Nephron (organoid): Measurements from ENCODE around the gene MRTFB.

Experiments used
- H3K27ac Mint-ChIP-seq, 3 experiments: 2 replicates each; pipeline ENCODE4 v1.8.0; 2020; ENCODE audit warnings: mixed read lengths in 3 of 3, mild to moderate bottlenecking in 2 of 3, moderate library complexity in 1 of 3
- H3K27me3 Mint-ChIP-seq: 2 replicates; pipeline ENCODE4 v1.8.0; 2021; ENCODE audit warnings: low read depth, mild to moderate bottlenecking, moderate library complexity, mixed read lengths
- H3K36me3 Mint-ChIP-seq: 2 replicates; pipeline ENCODE4 v1.8.0; 2020; ENCODE audit warnings: low read depth, mixed read lengths
- H3K4me1 Mint-ChIP-seq: 2 replicates; pipeline ENCODE4 v1.8.0; 2020; ENCODE audit warnings: mixed read lengths
- H3K4me3 Mint-ChIP-seq, 3 experiments: 2 replicates each; pipeline ENCODE4 v1.8.0; 2020; ENCODE audit warnings: mild to moderate bottlenecking in 3 of 3, mixed read lengths in 3 of 3, moderate library complexity in 2 of 3
- H3K9me3 Mint-ChIP-seq: 2 replicates; pipeline ENCODE4 v1.8.0; 2020; ENCODE audit warnings: mixed read lengths
- TF ChIP-seq, protein P1 (sequence below), 3 experiments: fragments of 200-600 bp; sonication (generic); IDR thresholded peaks; one replicate each; pipeline ENCODE4 v1.5.0; 2021; ENCODE audit warnings: antibody characterized with exemption in 3 of 3; ENCODE audit not compliant: unreplicated experiment in 3 of 3

MRTFB gene

DNA sequence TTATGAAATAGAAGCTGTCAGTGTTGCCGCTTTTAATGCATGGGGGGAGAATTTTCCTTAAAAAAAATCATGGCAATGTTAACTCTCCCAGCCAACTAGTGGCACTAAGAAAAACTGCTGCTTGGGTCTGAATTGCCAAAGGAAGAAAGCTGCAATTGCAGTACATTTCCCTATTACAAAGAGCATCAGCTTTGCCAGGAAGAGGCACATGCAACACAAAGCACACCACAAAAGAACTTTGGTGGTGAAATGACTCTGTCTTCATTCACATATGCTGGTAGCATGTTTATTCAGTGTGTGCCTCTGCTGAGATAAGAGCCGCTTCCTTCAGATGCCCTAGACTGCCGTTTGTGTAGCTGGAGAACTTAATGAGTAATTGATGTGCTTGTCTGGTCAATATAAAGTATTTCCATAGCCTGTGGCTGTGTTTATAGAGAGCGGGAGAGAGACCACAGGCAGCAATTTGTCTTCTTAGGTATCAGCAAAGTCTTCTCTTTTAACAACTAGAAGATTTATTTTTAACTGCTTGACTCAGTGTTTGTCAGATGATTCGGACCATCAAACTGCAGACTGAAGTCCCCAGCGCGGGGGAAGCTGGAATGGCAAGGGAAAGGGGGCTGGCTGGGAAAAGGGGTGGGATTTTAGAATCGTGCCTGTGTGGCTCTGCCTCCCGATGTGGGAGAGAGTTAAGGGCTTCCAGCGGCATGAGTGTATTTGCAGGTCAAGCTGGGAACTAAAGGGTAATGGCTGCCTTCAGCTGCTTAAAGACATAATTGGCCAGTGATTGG is 115.1 kb downstream of the MRTFB start:
- Mint-ChIP-seq H3K9me3 (no peaks in the 10 kb centered on the region), H3K36me3 (no peaks in the 10 kb centered on the region), H3K27me3 (no peaks in the 10 kb centered on the region), H3K27ac (peak overlapping the region; percentile 81 to 89 (median 88)), H3K4me1 (peaks cover 34% of the 10 kb centered on the region), H3K4me3 (peak overlapping the region; percentile 83 to 92 (median 91))
- TF ChIP-seq, protein P1, sequence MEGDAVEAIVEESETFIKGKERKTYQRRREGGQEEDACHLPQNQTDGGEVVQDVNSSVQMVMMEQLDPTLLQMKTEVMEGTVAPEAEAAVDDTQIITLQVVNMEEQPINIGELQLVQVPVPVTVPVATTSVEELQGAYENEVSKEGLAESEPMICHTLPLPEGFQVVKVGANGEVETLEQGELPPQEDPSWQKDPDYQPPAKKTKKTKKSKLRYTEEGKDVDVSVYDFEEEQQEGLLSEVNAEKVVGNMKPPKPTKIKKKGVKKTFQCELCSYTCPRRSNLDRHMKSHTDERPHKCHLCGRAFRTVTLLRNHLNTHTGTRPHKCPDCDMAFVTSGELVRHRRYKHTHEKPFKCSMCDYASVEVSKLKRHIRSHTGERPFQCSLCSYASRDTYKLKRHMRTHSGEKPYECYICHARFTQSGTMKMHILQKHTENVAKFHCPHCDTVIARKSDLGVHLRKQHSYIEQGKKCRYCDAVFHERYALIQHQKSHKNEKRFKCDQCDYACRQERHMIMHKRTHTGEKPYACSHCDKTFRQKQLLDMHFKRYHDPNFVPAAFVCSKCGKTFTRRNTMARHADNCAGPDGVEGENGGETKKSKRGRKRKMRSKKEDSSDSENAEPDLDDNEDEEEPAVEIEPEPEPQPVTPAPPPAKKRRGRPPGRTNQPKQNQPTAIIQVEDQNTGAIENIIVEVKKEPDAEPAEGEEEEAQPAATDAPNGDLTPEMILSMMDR (IDR thresholded peaks at IDR 0.05; ENCODE audit: unreplicated experiment in 3 of 3), result peak; percentile 46 to 59 (median 53)

DNA sequence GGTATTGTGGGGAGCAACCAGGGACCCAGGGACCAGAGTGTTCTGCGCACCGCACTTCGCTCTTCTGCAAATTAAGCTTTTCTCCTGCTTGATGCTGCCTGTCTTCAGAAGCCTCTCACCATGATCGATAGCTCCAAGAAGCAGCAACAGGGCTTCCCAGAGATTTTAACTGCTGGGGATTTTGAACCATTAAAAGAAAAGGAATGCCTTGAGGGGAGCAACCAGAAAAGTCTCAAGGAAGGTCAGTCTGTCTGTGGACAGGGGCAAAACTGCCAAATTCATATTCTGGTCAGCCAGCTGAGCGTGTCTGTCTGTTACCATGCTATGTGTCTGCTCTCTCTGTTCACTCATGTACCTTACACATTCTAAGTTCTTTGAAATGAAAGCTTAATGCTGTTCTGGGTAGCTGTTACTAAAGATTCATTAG is 115.7 kb downstream of the MRTFB start:
- Mint-ChIP-seq H3K4me1 (peaks cover 30% of the 10 kb centered on the region), H3K27ac (peak overlapping the region; percentile 81 to 89 (median 88)), H3K27me3 (no peaks in the 10 kb centered on the region), H3K9me3 (no peaks in the 10 kb centered on the region), H3K36me3 (no peaks in the 10 kb centered on the region), H3K4me3 (peak overlapping the region; percentile 83 to 92 (median 91))
- TF ChIP-seq, protein P1 (IDR thresholded peaks at IDR 0.05; ENCODE audit: unreplicated experiment in 3 of 3), result no peak

- peak overlapping the region; percentile 89 to 93 (median 91) for H3K27ac Mint-ChIP-seq
- peak overlapping the region; percentile 83 to 92 (median 91) for H3K4me3 Mint-ChIP-seq
- no peaks in the 10 kb centered on the region for H3K36me3 Mint-ChIP-seq
- TF ChIP-seq, protein P1 (IDR thresholded peaks at IDR 0.05; ENCODE audit: unreplicated experiment in 3 of 3), result no peak
- H3K27me3 Mint-ChIP-seq, result no peaks in the 10 kb centered on the region
- H3K9me3 Mint-ChIP-seq, result no peaks in the 10 kb centered on the region
- peaks cover 28% of the 10 kb centered on the region for H3K4me1 Mint-ChIP-seq
These were observed 116.6 kb downstream of the MRTFB start for GRCh38 chr16:14187517-14188338.

DNA sequence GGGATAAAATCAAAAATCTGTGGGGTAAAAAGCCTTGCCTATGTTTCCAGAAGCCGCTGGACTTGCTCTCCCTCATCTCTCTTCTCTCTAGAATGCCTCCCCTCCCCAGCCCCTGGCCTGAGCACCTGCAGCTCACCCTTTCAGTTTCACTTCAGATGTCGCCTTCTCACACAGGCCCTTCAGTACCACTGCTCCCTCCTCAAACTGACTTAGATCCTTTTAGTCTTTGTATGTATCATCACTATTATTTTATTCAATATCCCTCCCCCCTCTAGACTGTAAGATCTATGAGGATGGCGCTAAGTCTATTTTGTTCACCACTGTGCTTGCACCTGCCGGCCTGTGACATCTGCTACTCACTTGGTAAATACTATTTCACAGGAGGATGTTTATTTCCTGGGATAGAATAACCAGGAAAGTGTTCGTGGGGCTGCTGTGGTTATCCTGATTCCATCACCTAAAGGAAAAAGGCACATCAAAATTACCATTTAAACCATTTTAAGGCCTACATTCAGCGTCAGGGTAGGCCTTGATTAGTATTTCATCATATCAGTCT is 122.3 kb downstream of the MRTFB start:
- TF ChIP-seq, protein P1 (IDR thresholded peaks at IDR 0.05; ENCODE audit: unreplicated experiment in 3 of 3), result no peak
- H3K27me3 Mint-ChIP-seq, result no peaks in the 10 kb centered on the region
- H3K36me3 Mint-ChIP-seq, result peaks cover 10% of the 10 kb centered on the region
- peaks cover 14% of the 10 kb centered on the region for H3K4me1 Mint-ChIP-seq
- no peak overlapping the region for H3K27ac Mint-ChIP-seq
- H3K4me3 Mint-ChIP-seq, result peak overlapping the region in 1 of 3 experiments; percentile 11
- no peaks in the 10 kb centered on the region for H3K9me3 Mint-ChIP-seq

- no peak overlapping the region for H3K27ac Mint-ChIP-seq
- no peak overlapping the region for H3K4me3 Mint-ChIP-seq
- no peaks in the 10 kb centered on the region for H3K9me3 Mint-ChIP-seq
- no peaks in the 10 kb centered on the region for H3K27me3 Mint-ChIP-seq
- H3K36me3 Mint-ChIP-seq, result peaks cover 23% of the 10 kb centered on the region
- peaks cover 14% of the 10 kb centered on the region for H3K4me1 Mint-ChIP-seq
- TF ChIP-seq, protein P1 (IDR thresholded peaks at IDR 0.05; ENCODE audit: unreplicated experiment in 3 of 3), result no peak
These were observed 123.6 kb downstream of the MRTFB start for GRCh38 chr16:14194721-14195120.
